Sigmoid colon (tissue), 7 donors: Measurements from ENCODE around the gene PNPLA1. TPM values are rescaled to one million over a fixed set of nuclear protein-coding genes. Genes with fewer than 3 reads are reported as not detected.

Experiments
- DNase-seq: peaks from one replicate; pipeline ENCODE4 v3.0.0-alpha.2; 2019
- H3K27ac ChIP-seq, 4 donors: fragments of 200-600 bp; sonication (generic); one replicate each; pipeline ENCODE4 v1.5.1; 2016 to 2019; ENCODE audit warnings: mild to moderate bottlenecking in 1 of 4
- H3K27me3 ChIP-seq, 3 donors: fragments of 200-600 bp; sonication (generic); one replicate each; pipeline ENCODE4 v1.5.1; 2019; ENCODE audit warnings: mild to moderate bottlenecking in 1 of 3
- H3K36me3 ChIP-seq, 4 donors: fragments of 200-600 bp; sonication (generic); one replicate each; pipeline ENCODE4 v1.5.1; 2016 to 2019
- H3K4me1 ChIP-seq, 4 donors: fragments of 200-600 bp; sonication (generic); one replicate each; pipeline ENCODE4 v1.5.1; 2017 to 2019
- H3K4me3 ChIP-seq, 4 donors: fragments of 200-600 bp; sonication (generic); one replicate each; pipeline ENCODE4 v1.5.1; 2017 to 2019; ENCODE audit warnings: mild to moderate bottlenecking in 2 of 4, moderate library complexity in 1 of 4
- H3K9me3 ChIP-seq, 4 donors: fragments of 200-600 bp in 3 of 4; sonication (generic) in 3 of 4; one replicate each; pipeline versions ENCODE4 v1.5.1 to v1.6.1; 2013 to 2019
- EP300 ChIP-seq, 4 donors: sonication (generic); formaldehyde crosslinking; IDR thresholded peaks; one replicate each; pipeline ENCODE4 v1.6.1; 2017; ENCODE audit warnings: antibody characterized with exemption in 4 of 4
- POLR2A ChIP-seq, 2 donors: fragments of 450-650 bp; IDR thresholded peaks; one replicate each; pipeline ENCODE4 v1.6.1; 2016; ENCODE audit warnings: antibody characterized with exemption in 2 of 2, mild to moderate bottlenecking in 2 of 2, moderate library complexity in 2 of 2
- POLR2AphosphoS5 ChIP-seq, 4 donors: sonication (generic); formaldehyde crosslinking; IDR thresholded peaks; one replicate each; pipeline ENCODE4 v1.6.1; 2017; ENCODE audit warnings: antibody characterized with exemption in 4 of 4
- WGBS, 2 donors: extraction: QIAGEN DNeasy Blood & Tissue Kit; methylation state at CpG; one replicate each; pipeline ENCODE4 v1.1.7; 2013; 5-methylcytosine and 5-hydroxymethylcytosine counted together
- intact Hi-C: fragments of 100-400 bp; cut with DNase I; formaldehyde crosslinking; loops from one replicate; pipeline ENCODE4 v1.15.1; 2023
- polyA plus RNA-seq, 3 donors: library from polyadenylated mRNA; stranded (reverse); fragments of 200-250 nt; gene quantifications; one replicate each; pipeline ENCODE4 v1.2.3, GENCODE V29; 2013
- total RNA-seq, 4 donors: library from RNA; depleted of rRNA; stranded (reverse); fragments of >200 nt; gene quantifications; one replicate each; pipeline ENCODE4 v1.1.0, GENCODE V29; 2016
- TF ChIP-seq, protein P1 (sequence below), 4 experiments: fragments of 450-650 bp in 3 of 4; fragments of 200-600 bp in 1 of 4; IDR thresholded peaks; one replicate each; pipeline ENCODE4 v1.5.1; 2016 to 2019; ENCODE audit warnings: antibody characterized with exemption in 4 of 4, mild to moderate bottlenecking in 3 of 4, moderate library complexity in 2 of 4
- donor health status: healthy with polysubstance abuse.
- donor health status: Bipolar disorder and iron deficiency.
- donor health status: healthy.

Gene PNPLA1
- total and polyA plus RNA-seq, 7 donors, result 0.20 to 0.46 TPM; not detected in 5

DNA sequence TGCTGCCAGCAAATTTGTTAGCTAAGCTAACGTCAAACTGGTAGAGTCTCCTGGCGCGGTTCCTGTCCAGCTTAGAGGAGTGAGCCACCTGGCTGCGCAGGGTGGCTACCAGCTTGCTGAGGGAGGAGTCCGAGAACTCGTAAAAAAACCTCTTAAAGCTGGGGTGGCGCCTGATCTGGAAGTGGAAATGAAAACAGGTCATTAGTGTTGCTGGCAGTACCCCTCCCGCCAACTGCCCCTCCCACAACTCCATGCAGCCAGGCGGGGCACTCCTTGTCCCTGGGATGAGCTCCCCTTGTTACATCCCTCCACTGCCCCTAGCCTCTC is 49.5 kb downstream of the PNPLA1 start:
- Histone ChIP-seq H3K36me3 (no peaks in the 10 kb centered on the region), H3K9me3 (no peaks in the 10 kb centered on the region), H3K27ac (no peak overlapping the region), H3K27me3 (no peaks in the 10 kb centered on the region), H3K4me3 (no peak overlapping the region), H3K4me1 (no peaks in the 10 kb centered on the region)
- intact Hi-C loops, result no loop called here
- WGBS, 2 donors, result 21 to 69% methylated on average over 9 of the region's 9 CpGs
- no peak for DNase-seq
- no peak for TF ChIP-seq EP300 (IDR thresholded peaks at IDR 0.05)
- TF ChIP-seq, protein P1, sequence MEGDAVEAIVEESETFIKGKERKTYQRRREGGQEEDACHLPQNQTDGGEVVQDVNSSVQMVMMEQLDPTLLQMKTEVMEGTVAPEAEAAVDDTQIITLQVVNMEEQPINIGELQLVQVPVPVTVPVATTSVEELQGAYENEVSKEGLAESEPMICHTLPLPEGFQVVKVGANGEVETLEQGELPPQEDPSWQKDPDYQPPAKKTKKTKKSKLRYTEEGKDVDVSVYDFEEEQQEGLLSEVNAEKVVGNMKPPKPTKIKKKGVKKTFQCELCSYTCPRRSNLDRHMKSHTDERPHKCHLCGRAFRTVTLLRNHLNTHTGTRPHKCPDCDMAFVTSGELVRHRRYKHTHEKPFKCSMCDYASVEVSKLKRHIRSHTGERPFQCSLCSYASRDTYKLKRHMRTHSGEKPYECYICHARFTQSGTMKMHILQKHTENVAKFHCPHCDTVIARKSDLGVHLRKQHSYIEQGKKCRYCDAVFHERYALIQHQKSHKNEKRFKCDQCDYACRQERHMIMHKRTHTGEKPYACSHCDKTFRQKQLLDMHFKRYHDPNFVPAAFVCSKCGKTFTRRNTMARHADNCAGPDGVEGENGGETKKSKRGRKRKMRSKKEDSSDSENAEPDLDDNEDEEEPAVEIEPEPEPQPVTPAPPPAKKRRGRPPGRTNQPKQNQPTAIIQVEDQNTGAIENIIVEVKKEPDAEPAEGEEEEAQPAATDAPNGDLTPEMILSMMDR (IDR thresholded peaks at IDR 0.05), result no peak
- TF ChIP-seq POLR2AphosphoS5 (IDR thresholded peaks at IDR 0.05), result no peak
- TF ChIP-seq POLR2A (IDR thresholded peaks at IDR 0.05), result no peak

DNA sequence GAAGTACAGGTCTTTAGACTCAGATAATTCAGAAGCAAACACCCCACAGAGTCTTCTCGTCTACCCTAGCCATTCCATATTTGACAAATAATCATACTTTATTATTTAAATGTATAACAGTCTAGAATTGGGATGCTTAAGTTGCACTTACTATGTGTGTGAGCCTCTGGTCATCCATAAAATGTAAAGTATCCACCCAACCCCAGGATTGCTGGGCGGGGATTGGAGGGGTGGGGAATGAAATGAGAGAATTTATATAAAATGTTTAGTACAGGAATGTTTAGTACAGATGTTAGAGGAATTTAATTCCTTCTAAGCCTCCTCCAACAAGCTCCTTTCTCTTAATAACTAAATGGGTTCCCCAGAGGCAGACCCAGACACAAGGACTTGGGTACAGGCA is 50.0 kb downstream of the PNPLA1 start:
- Histone ChIP-seq H3K9me3 (no peaks in the 10 kb centered on the region), H3K4me3 (no peak overlapping the region), H3K27ac (no peak overlapping the region), H3K4me1 (no peaks in the 10 kb centered on the region), H3K36me3 (no peaks in the 10 kb centered on the region), H3K27me3 (no peaks in the 10 kb centered on the region)
- TF ChIP-seq POLR2A (IDR thresholded peaks at IDR 0.05), result no peak
- TF ChIP-seq, protein P1 (IDR thresholded peaks at IDR 0.05), result no peak
- TF ChIP-seq POLR2AphosphoS5 (IDR thresholded peaks at IDR 0.05), result no peak
- TF ChIP-seq EP300 (IDR thresholded peaks at IDR 0.05), result no peak
- intact Hi-C loops, result no loop called here
- no peak for DNase-seq
- 27 to 73% methylated on average over 2 of the region's 2 CpGs for WGBS, 2 donors

DNA sequence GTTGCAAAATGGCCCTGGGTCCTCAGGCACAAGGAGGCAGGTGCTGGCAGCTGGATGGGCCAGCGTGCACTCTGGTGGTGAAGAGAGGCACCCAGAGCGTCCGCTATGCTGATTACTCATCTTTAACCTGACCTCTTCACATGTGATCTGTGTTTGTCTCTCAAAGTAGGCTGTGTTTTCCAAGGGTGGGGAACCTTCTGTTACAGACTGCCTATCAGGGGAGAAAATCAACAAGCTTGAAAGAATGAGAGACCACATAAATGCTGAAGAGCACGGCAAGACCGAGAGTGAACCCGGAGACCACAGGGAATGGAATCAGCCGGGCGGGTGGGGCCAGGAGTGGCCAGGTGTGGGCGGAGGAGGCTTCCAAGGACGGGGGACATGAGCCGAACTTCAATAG is 50.6 kb downstream of the PNPLA1 start:
- intact Hi-C loops, result no loop called here
- Histone ChIP-seq H3K36me3 (no peaks in the 10 kb centered on the region), H3K4me3 (no peak overlapping the region), H3K27me3 (no peaks in the 10 kb centered on the region), H3K4me1 (no peaks in the 10 kb centered on the region), H3K27ac (no peak overlapping the region), H3K9me3 (no peaks in the 10 kb centered on the region)
- WGBS, 2 donors, result 27 to 70% methylated on average over 11 of the region's 11 CpGs
- DNase-seq, result no peak
- TF ChIP-seq EP300 (IDR thresholded peaks at IDR 0.05), result no peak
- no peak for TF ChIP-seq POLR2A (IDR thresholded peaks at IDR 0.05)
- TF ChIP-seq, protein P1 (IDR thresholded peaks at IDR 0.05), result no peak
- TF ChIP-seq POLR2AphosphoS5 (IDR thresholded peaks at IDR 0.05), result no peak

DNA sequence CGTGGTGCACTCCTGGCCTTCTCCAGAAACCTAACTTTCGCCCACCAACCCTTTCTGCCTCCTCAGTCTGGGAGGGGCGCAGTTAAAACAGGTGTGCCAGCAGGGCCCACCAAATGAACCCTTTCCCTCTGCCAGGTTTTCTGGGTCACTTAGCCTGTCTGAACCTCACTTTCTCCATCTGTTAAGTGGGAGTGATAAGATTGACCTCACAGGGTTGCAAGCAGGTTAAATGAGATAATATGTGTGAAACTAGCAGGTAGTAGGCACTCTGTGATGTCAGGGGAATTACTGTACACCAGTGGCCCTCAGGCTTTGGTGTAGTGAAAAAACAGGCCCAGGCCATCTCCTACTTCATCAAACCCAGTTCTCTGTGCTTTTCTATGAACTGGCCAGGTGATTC is 52.7 kb downstream of the PNPLA1 start:
- DNase-seq, result no peak
- Histone ChIP-seq H3K4me1 (no peaks in the 10 kb centered on the region), H3K27ac (no peak overlapping the region), H3K27me3 (no peaks in the 10 kb centered on the region), H3K4me3 (no peak overlapping the region), H3K9me3 (no peaks in the 10 kb centered on the region), H3K36me3 (no peaks in the 10 kb centered on the region)
- 93 to 95% methylated on average over 3 of the region's 3 CpGs for WGBS, 2 donors
- intact Hi-C loops, result no loop called here
- TF ChIP-seq POLR2A (IDR thresholded peaks at IDR 0.05) (no peak), EP300 (IDR thresholded peaks at IDR 0.05) (no peak), POLR2AphosphoS5 (IDR thresholded peaks at IDR 0.05) (no peak)
- TF ChIP-seq, protein P1 (IDR thresholded peaks at IDR 0.05), result no peak

DNA sequence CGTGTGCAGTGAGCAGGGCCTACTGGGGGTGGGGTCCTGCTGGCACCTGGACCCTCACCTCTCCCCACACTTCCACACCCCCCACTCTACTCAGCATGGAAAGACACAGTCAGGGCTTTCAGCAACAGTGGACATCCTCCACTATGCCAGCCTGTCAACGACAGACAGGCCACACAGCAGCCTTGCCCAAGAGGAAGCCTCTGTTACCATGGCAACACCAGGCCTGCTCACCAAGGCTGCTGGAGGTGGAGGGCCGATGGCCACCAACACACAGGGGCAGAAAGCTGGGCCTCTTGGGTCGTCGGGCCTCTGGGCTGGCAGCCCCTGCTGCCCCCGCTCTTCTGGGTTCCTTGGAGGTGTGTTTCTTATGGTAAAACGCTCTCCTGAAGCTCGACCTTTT is 53.2 kb downstream of the PNPLA1 start:
- Histone ChIP-seq H3K27me3 (no peaks in the 10 kb centered on the region), H3K4me1 (no peaks in the 10 kb centered on the region), H3K9me3 (no peaks in the 10 kb centered on the region), H3K4me3 (no peak overlapping the region), H3K27ac (no peak overlapping the region), H3K36me3 (no peaks in the 10 kb centered on the region)
- no peak for DNase-seq
- 83 to 89% methylated on average over 8 of the region's 8 CpGs for WGBS, 2 donors
- TF ChIP-seq, protein P1 (IDR thresholded peaks at IDR 0.05), result no peak
- TF ChIP-seq POLR2A (IDR thresholded peaks at IDR 0.05), result no peak
- no peak for TF ChIP-seq POLR2AphosphoS5 (IDR thresholded peaks at IDR 0.05)
- intact Hi-C loops, result no loop called here
